ENCODE measurements around the gene HCFC1R1.

DNA sequence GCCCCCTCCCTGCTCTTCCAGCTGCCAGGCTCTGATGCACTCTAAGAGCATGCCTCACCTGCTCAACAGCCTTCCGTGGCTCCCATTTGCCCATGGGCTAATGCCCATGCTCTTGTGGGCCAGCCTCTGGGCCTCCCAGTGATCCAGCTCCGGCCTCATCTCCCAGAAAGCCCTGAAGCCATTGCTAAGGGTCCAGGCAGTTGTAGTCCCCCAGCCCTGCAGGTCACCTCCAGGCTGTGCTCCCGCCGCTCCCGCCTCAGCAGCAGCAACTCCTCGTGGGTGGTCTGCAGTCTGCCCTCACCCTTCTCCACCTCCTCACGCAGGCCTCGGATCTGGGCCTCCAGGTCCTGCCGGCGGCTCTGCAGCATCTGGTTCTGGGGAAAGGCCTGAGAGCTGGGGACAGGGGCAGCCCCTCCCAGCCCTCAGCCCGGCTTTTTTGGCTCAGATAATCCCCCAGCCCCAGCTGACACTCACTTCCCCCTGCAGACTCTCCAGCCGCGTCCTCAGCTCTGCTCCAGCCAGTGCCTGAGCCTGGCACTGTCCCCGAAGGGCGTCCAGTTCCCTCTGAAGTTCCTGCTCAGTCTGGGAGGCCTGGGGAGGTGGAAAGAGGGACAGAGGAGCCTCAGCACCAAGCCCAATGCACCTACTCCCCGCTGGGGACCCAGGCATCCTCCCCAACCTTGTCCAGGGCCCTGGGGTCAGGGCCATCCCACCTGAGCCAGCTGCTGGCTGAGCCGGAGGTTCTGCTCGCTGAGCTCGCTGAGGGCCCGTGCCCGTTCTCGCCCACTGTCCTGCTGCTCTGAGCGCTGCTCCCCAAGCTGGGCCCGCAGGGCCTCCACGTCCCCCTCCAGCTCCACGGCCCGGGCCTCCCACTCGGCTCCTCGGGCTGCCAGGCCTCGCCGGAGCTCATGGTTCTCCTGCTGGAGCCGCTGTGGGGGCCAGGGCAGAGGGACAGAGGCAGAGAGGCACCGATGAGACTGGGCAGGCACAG, 6.8 kb upstream of the HCFC1R1 start:
- no peak for TF ChIP-seq POLR2AphosphoS5 (IDR thresholded peaks at IDR 0.05; ENCODE audit: low read depth, low read length)
- TF ChIP-seq REST (IDR thresholded peaks at IDR 0.05; ENCODE audit: insufficient read depth in 1 of 2, low read depth in 2 of 2, low read length in 2 of 2): no peak
